GM12801 (cell line): ENCODE data around the gene ZNF532.

Source experiments
- TF ChIP-seq, protein P1 (sequence below): IDR thresholded peaks from one replicate; pipeline ENCODE4 v1.5.1; 2011; ENCODE audit warnings: control low read depth; ENCODE audit not compliant: insufficient read length; ENCODE audit errors: extremely low read depth

The ZNF532 gene

GRCh38 chr18:58844871-58845270 lies 19.8 kb upstream of the ZNF532 start:
- TF ChIP-seq, protein P1, sequence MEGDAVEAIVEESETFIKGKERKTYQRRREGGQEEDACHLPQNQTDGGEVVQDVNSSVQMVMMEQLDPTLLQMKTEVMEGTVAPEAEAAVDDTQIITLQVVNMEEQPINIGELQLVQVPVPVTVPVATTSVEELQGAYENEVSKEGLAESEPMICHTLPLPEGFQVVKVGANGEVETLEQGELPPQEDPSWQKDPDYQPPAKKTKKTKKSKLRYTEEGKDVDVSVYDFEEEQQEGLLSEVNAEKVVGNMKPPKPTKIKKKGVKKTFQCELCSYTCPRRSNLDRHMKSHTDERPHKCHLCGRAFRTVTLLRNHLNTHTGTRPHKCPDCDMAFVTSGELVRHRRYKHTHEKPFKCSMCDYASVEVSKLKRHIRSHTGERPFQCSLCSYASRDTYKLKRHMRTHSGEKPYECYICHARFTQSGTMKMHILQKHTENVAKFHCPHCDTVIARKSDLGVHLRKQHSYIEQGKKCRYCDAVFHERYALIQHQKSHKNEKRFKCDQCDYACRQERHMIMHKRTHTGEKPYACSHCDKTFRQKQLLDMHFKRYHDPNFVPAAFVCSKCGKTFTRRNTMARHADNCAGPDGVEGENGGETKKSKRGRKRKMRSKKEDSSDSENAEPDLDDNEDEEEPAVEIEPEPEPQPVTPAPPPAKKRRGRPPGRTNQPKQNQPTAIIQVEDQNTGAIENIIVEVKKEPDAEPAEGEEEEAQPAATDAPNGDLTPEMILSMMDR, result no peak

DNA sequence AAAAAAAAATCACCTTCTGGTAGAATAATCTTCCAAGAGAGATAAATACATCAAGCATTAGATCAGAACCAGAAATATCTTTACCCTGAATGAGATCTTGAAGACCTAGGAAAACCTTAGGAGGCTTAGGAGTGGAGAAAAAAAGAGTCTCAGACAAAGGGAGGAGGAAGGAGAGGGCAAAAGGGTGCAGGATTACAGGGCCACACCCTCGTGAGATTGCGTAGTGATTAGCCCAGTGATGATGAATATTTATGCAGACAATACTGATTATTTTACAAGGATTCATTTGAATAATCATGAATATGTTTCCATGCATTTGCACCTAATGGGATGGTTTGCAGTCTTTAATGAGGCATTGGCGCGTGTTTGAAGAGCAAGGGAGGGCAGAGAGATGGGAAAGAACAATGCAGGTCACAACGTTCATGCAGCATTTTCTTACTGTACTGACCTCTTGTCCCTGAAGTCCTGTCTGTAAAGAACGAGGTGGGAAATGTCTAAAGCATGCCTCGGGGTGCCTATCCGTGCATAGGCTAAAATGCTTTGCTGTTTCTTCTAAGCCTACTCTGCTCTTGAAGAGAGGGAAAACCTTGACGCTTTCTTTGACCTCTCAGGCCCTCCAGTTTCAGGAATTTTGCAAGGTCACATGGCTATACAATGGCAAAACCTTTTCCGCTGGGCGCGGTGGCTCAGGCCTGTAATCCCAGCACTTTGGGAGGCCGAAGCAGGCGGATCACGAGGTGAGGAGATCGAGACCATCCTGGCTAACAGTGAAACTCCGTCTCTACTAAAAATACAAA lies 18.6 kb upstream of the ZNF532 start:
- TF ChIP-seq, protein P1, result no peak

DNA sequence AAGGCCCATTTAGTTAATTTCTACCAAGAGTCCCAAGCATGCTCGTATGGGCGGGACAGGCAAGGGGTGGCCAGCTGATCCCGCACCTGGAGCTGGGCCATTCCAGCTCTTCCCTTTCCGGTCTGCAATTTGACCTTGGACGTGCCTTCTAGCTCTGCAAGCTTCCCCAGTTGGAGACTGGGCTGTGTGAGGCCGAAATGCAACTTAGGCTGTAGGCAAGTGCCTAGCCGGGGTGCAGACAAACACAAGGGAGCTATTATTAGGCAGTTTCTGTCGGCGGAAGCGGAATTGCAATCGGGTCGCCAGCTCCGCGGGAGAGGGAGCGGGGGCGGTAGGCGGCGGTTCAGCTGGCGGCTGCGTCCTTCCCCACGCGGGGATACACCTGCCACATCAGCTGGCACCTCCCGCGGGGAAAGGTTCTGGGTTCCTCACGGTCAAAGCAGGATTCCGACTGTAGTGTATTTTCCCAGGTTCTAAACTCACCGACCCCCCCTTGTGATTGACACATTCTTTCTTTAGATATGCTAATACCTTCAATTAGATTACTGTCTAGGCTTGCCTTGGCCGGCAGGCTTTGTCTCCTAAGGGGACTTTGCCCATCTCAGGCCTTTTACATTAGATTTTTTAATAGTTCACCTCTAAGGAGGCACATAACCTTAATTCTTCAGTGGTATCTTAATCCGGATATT lies 17.1 kb upstream of the ZNF532 start:
- TF ChIP-seq, protein P1, result no peak

GRCh38 chr18:58848685-58849084 lies 16.0 kb upstream of the ZNF532 start:
- TF ChIP-seq, protein P1, result no peak

GRCh38 chr18:58850786-58851469 lies 13.7 kb upstream of the ZNF532 start:
- TF ChIP-seq, protein P1, result no peak

- TF ChIP-seq, protein P1, result no peak
These were observed 12.8 kb upstream of the ZNF532 start for GRCh38 chr18:58851856-58852255.

DNA sequence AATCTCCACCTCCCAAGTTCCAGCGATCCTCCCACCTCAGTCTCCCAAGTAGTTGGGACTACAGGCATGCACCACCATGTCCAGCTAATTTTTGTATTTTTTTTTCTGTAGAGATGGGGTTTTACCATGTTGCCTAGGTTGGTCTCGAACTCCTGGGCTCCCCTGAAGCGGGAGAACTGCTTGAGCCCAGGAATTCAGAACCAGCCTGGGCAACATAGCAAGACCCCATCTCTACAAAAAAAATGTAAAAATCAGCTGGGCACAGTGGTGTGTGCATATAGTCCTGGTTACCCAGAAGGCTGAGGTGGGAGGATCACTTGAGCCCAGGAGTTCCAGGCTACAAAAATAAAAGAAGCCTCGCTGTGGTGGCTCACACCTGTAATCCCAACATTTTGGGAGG lies 12.0 kb upstream of the ZNF532 start:
- TF ChIP-seq, protein P1, result no peak
